Epithelial cell of proximal tubule (primary cell): ENCODE measurements around the gene DAND5. TPM values are rescaled to one million over a fixed set of nuclear protein-coding genes. Genes with fewer than 3 reads are reported as not detected.

Experiments
- DNase-seq: peaks from one replicate; pipeline ENCODE4 v3.0.0-alpha.2; 2011; ENCODE audit warnings: low read depth
- H3K4me3 ChIP-seq: 2 replicates; pipeline ENCODE4 v1.5.1; 2011; ENCODE audit warnings: low read depth, mild to moderate bottlenecking, low read length
- CTCF ChIP-seq: conservative IDR thresholded peaks from 2 replicates; pipeline ENCODE4 v1.5.1; 2012; ENCODE audit warnings: low read depth, mild to moderate bottlenecking, low read length
- total RNA-seq: library from RNA; depleted of rRNA; stranded (reverse); fragments of >200 nt; gene quantifications from 2 replicates; pipeline ENCODE4 v1.2.3, GENCODE V29; 2015

The DAND5 gene
- total RNA-seq, 1 donor from 2014 or later: 0.06 TPM

- TF ChIP-seq CTCF: no peak
- H3K4me3 ChIP-seq: peak overlapping the region; percentile 69
- DNase-seq: no peak
These were observed 26.4 kb downstream of the DAND5 start for GRCh38 chr19:12995596-12996405.

- no peak for DNase-seq
- TF ChIP-seq CTCF: no peak
These were observed 27.2 kb downstream of the DAND5 start for GRCh38 chr19:12996406-12997094.

GRCh38 chr19:12997179-12997966, 28.0 kb downstream of the DAND5 start:
- DNase-seq: no peak
- H3K4me3 ChIP-seq: peak overlapping the region; percentile 69
- TF ChIP-seq CTCF: no peak

More at GRCh38 chr19:12996406-12997094, 27.2 kb downstream of the DAND5 start:
- H3K4me3 ChIP-seq: peak overlapping the region; percentile 69

DNA sequence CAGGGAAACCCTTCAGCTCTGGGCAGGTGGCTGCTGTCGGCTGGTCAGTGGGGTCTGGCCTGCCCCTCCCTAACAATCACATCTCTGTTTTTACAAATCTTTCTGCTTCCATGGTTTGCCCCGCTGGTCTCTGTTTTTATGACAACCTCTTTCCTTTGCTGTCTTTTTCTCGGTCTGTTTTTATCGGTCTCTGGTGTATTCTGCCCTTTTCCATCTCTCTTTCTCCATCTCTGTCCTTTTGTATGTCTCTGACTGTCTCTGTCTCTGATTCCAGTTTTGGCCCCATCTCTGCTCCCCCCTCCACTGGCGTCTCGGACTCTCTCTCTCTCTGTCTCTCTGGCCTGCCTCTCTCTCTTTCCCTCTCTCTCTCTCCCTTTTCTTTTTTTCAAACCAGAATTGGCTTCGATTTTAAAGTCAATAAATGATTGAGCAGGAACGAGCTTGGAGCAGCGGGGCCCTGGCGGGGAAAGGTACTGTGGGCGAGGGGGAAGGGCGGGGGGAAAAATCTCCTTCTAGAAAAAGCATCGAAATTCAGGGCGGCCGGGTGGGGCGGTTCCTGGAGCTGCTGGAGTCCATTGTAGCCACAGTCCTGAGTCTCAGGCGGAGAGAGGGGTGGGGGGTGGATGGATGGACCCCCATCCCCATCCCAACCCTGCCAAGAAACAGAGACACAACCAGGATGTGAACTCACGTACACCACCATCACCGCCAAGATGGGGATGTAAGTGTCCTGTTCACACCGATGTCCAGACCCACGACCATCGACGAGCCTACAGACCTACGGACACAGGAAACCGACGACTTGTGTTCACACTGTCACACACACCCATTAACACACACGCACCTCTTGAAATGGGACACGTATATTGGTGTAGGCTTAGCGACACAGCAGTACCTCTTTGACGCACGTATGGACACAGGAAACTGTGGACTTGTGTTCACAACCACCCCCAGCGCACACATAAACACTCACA, 28.9 kb downstream of the DAND5 start:
- no peak for DNase-seq
- no peak for TF ChIP-seq CTCF
- H3K4me3 ChIP-seq: no peak overlapping the region

DNA sequence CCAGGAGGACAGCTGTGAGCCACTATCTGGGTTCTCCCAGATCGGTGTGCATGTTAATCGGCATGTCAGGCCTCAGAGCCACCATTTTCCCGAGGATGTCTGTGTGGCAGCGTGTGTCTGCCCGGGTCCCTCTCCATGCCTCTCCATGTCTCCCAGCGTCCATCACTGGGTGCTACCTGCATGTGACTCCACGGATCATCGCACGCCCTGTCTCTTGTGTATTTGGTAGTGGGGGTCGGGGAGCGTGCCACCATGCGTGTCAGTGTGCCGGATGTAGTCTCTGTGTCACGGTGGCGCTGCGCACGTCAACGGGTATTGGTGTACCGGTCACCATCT, 31.8 kb downstream of the DAND5 start:
- no peak for DNase-seq
- no peak overlapping the region for H3K4me3 ChIP-seq
- no peak for TF ChIP-seq CTCF
